SK-N-MC (cell line): ENCODE results near the gene TIMM10.

Source experiments
- EZH2 ChIP-seq: fragments of 200-600 bp; sonication (generic); IDR thresholded peaks from one replicate; pipeline ENCODE4 v1.6.1; 2017; ENCODE audit warnings: antibody characterized with exemption
- POLR2AphosphoS5 ChIP-seq: IDR thresholded peaks from 2 replicates; pipeline ENCODE4 v1.6.1; 2012; ENCODE audit warnings: mild to moderate bottlenecking, low read depth, low read length, borderline replicate concordance

GRCh38 chr11:57508341-57509170, 22.0 kb downstream of the TIMM10 start:
- TF ChIP-seq EZH2 = no peak
- TF ChIP-seq POLR2AphosphoS5 = no peak
